HuH-7 (cell line): ENCODE results near the gene TTC7B.

Experiments
- DNase-seq: peaks from one replicate; pipeline ENCODE4 v3.0.0; 2011; ENCODE audit warnings: low spot score

Gene TTC7B

DNA sequence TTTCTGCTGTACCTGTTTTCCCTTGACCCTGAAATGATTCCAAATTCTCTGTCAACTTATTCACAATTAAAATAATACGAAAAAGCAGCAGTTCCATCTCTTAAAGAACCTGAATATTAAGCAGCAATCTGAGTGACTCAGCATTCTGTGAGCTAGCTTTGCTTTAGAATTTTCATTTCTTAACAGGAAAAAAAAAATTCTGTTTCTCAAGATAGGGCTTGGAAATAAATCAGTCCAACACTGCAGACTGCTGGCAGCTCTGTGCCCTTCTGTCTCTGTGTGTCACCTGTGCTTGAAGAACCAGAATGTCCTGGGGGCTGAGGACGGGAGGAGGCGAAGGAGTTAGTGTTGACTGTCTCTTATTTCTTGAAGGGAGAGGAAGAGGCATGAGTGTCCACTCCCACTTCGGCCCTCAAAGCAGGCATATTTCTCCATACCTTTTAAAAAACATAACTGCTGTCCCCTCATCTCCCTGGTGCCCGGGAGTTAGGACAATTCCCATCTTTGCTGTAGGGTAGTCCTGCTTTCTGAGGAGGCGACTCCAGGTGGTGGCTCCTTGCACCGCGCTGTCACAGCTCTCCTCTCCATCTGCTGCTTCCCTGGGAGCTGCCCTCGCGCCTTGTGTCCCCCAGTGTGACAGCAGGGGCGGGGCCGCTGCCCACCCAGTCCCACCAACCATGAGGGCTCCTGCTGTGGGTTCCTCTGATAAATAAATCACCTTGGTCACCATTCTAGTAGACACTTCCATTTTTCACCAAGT lies 216.3 kb downstream of the TTC7B start:
- no peak for DNase-seq

DNA sequence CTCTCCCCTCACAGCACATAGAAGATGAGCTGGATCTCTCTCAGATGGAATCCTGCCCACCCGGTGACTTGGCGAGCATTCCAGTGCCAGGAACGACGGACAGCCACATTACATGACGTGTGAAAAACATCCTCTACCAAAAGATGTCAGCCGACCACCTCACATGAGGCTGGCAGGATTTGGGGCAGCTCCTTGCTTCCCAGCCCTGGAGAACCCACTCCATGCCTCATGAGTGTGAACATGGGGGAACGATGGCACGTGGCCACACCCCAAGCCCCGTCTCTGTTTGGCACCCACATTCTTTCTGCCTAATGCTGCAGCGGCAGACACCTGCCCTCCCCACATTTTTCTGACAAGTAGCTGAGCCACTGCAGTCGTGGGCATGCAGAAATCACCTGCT lies 216.9 kb downstream of the TTC7B start:
- DNase-seq, result no peak

DNA sequence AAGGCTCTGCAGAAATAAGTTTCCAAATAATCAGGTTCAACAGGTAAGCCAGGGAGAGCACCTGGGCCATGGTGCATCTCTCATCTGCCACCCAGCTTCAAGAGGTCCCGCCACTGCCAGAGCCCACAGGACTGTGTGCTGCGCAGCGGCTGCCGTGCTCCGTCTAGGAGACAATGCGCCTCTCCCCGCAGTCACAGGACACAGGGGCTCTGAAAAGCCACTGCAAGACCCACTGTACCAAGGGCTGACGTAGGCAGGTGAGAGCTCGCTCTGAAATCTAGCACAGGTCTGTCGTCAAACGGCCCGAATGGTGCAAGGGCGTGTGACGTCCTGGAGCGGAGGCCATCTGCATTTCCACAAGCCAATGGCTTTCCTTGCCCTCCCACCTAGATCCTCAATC lies 218.3 kb downstream of the TTC7B start:
- DNase-seq, result no peak

DNA sequence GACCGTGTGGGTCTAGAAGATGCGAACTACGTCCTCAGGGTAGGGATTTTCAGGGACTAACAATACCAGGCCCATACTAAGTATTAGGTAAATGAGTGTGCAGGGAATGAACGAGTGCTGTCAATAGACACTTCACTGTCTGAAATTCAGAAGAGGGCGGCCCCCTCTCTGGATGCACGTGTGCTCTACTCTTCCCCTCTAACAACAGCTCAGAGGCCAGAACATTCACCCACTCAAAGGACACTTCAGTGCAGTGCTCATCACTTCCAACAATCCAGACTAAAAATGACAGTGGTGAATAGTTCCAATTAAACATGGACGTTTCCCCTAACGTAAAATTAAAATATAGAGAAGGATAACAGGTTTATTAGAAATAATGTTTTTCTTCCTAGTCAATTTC lies 219.5 kb downstream of the TTC7B start:
- no peak for DNase-seq

DNA sequence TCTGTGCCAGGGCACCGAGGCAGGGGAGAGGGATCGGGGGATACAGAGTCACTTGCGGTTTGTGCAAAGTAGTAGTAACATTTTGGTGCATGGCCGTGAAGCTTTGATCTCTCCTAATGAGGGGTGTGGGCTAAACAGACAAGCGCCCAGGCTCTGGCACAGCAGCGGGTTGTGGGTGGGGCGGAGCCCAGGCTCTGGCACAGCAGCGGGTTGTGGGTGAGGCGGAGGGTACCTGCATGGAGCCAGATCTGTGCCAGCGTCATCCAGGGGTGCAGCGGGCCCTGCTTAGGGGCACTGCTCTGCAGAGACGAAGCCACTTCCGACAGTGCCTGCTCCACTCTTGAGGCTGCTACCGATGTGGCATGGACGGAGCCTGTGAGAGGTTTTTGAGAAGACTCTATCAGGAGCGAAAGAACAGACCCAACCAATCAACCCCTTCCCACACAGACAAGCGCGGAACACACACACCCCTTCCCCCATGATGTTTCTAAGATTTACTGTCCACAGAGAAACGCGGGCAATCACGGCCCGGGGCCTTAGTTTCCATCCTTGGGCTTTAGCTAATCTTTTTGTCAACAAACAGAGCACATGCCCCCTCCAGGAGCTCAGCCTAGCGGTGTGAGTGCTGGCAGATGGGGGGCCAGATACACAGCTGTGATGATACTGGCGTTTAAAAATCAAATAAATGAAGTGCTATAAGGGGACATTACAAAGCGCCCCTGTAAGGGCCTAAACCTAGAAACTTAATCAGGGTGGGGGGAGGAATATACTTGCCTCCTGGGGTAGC lies 222.8 kb downstream of the TTC7B start:
- DNase-seq, result no peak

DNA sequence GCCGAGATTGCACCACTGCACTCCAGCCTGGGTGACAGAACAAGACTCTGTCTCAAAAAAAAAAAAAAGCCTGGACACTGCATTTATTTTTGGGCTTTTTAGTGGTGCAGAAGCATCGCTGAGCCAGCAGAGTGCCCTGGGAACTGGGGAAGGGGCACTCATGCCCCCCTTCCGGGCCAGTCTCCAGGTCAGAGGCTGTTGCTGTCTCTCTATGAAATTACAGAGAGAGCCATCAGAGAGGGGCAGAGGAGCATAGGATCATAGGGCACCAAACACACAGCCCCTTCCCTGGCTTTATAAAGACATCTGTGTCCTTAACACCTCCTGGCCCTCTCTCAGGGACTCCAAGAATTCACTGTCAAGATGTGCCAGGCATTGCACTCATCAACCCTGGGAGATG lies 223.6 kb downstream of the TTC7B start:
- no peak for DNase-seq

DNA sequence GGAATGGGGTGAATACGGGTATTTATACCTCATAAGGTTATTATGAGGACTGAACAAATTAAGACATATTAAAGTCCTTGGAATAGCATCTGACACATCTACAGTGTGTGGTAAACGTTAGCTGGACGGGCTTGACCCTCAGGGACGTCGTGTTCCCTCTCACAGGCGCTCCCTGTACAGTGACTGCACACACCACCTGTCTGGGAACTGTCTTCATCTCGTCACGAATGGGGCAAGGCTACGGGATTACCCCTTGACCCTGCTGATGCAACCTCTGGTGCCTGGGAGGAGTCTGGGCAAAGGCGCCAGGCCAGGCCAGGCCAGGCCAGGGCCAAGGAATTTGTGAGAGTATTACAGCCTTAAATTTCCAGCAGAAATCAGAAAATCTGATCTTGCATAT lies 228.3 kb downstream of the TTC7B start:
- DNase-seq, result no peak

DNA sequence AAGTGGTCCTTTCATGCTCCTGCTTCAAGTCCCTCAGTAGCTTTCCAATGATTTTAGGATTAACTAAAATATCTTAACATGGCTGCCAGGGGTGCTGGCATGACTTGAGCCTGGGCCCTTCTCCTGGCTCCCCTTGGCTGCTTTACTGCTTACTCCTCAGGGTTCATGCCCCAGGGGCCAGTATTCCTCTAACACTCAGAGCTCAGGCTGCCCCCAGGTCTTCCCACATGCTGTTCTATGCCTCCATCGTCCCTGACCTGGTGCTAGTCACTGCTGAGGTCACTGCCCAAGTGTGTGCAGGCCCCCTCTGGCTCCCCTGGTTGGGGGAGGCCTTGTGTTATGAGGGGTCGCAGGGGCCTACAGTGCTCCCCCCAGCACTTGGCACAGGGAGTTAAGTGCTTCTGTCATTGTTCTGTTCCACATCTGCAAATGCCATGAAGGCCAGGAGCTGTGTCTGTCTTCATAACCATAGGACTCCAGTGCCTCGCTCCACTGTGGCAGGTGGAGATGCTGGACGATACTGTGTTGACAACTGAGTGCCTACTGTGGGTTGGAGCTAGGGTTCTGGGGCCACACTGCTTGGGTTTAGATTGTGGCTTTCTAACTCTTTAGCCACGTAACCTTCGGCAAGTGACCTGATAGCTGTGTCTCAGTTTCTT lies 228.8 kb downstream of the TTC7B start:
- no peak for DNase-seq

DNA sequence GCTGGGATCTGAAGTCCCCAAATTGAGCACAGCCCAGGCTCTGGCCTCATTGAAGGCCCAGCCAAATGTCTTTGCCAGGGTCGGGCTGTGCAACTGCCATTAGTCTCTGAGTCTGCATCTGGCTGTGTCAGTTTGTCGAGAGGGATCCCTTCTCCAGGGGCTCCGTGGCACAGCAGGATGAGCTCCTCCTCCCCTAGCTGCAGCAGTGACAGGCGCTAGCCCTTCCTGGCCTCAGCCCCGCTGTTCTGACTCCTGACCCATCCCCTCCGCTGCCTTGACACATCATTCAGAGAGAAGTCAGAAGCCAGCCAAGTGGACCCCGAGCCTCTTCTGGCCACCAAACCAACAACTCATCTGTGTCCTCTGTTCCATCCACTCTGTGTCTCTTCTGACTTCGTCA lies 231.1 kb downstream of the TTC7B start:
- DNase-seq, result no peak

DNA sequence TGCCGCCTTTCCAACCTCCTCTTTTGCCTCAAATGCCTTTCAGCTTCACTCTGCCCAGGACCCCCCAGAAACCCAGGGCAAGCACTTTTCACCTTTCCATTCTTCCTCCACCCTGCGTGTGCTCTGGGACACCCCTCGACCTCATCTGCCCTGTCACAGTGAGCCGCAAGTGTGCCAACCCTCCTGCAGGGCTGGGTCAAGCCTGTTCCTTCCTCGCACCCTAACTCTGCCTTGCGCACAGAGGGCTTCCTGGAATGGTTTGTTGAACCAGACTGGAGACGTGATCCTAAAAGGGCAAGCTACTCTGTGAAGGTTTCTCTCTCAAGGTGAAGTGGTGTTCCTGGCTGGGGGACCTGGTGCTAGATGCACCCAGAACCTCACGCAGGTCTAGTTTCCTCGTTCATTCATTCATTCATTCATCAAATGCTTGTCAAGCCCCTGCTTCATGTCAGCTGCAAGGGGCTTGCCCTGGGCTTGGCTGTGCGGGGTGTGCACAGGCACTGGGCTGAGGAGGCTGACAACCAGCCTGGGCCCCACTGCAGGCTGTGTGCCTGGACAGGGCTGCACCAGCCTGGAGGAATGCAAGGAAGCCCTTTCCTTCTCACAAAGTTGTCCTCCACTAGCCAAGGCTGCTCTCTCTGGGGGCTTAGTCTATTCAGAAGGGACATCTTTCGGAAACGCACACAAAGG lies 232.2 kb downstream of the TTC7B start:
- DNase-seq, result no peak

DNA sequence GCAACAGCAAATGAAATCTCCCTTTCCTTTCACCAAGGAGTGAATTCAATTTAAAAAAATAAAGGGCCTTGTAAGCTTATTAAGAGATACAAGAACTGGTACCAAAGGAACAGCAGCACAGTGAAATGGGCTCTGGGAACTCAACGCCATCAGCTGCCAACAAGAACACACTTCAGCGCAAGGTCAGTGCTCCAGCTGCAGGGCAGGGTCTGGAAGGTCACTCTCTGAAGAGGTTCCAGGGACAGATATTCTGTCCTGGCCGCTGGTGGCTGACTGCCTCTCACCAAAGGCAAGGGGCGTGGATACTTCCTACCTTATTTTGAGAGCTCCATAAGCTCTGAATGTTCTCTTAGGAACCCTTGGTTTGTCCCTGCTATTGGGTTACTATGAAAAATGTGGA lies 232.8 kb downstream of the TTC7B start:
- DNase-seq, result no peak

DNA sequence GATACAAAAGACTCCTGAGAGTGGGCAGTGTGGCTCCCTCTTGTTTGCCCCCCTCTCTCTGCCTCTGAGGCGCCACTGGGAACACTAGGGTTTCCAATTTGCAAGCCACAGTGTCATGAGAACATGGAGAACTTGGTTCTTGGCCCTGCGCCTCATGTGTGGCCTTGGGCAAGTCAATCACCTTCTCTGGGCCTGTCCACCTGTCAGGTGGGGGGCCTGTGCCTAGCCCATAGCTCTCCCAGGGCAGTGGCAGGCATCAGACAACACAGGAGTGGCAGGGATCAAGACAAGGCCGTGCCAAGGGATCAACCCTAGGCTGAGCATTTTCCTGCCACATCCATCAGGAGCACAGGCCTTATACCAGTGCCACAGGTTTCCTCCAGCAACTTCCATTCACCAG lies 234.1 kb downstream of the TTC7B start:
- no peak for DNase-seq

DNA sequence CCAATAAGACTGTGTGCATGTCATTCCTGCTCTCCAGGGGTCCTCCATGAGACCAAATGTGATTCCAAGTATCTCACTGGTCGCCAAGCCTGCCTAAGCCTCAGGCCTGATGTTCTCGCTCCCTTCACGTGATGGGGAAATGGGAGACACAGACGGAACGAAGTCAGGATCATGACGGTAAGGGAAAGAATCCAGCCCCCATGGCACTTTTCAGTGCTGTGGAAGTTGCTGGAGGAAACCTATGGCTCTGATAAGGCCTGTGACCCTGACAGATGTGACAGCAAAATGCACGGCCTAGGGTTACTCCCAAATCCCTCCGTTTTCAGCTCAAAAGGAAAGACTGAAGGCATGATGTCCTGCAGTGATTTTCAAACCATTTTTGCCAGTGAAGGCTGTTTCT lies 234.5 kb downstream of the TTC7B start:
- DNase-seq, result no peak

DNA sequence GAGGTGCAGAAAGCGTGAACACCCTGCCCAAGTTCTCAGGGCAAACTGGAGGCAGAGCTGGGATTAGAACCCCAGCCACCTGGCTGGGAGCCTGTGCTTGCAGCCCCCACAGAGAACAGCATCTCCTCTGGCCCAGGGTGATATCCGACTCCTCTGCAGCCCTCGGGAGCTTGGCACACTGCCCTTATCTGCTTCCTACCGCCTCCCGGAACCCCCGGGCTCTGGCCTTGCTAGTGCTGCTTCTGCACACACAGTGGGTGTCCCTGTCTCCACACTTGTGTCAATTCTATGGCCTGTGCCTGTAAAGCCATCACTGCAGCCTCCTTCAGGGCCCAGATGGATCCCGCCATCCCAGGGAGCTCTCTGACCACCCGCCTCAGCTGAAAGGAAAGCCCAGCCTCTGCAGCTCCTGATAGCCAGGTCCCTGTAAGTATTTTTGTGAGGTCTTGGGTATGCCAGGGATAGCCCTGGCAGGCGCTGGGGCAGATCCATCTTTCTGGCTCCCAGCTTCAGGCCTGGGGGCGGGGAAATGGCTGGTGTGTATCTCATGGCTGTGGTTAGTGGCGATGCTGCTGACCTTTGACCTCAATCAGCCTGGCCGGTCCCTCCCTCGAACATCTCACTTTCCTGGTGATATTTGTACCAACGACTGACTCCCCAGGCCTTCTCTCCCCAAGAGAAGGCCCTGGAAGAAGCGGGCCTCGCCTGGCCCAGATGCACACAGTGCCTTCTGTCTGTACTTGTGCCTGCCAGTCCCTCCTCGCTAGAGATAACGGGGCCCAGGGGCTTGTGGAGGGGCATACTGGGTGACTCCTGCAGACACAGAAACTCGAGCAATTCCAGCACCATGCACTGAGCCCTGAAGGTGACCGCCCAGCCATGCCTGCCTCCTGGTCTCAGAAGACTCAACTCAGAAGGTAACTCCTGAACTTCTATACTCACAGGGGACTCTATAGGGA lies 235.6 kb downstream of the TTC7B start:
- DNase-seq, result no peak

DNA sequence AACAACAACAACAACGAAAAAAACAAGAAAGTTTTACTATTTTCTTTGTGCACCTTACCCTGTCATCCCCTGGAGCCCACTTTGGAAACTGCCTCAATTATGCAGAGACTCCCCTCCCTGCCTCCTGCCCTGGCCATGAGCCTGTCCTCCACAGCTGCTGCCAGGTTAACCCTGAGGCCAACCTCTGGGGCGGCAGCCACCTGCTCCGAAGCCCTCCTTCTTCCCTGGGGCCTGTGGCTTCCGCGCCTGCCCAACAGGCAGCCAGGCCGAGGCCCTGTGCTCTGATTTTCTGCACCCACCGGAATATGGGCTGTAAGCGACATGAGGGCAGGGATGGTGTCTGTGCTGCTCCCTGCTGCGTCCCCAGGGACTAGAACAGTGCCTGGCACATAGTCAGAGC lies 236.4 kb downstream of the TTC7B start:
- DNase-seq, result no peak

DNA sequence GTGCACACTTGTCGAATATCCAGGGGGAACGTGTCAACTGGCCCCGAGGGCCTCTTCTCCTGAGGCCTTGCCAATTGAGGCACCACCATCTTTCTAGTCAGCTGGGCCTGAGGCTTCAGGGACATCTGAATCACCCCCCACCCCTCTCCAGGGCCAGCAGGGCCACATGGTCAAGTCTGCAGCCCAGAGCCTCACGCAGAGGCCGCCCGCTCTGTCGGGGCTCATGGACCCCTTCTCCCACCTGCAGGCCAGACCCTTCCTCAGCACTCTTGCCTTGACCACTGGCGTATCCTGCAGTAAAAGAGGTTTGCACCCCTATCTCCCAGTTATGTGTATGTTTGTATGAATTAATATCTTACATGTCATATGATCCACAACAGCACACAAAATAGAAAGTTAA lies 237.1 kb downstream of the TTC7B start:
- no peak for DNase-seq

DNA sequence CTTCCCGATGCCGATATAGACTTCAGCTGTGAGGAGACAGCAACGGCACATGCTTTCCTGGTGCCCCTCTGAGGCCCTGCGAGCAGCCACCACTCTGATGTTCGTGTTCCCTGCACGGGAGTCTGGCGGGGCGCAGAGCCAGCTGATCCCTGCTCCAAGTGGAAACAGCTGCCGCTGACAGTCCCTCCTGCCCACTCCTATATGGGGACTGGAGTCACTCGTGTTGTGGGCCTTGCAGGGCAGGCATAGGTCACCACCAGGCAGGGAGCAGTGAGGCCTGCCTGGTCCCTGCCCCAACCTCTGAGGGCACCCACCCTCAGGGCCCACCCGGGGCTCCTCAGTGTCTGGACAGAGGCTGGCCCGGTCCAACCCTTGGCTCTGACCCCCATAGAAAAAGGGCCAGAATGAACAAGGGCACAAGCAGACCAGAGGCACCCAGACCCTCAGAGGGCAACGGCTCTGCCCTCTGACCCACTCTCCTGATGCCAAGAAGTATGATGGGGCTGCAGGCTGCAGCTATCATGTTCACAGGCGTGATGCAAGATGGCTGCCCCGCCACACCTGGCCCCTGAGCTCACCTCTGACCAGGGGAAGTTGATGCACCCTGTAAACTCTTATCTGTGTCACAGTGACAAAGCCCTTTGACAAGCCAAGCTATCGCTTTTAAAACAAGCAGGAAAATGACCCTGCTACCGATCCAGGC lies 237.8 kb downstream of the TTC7B start:
- DNase-seq, result no peak

DNA sequence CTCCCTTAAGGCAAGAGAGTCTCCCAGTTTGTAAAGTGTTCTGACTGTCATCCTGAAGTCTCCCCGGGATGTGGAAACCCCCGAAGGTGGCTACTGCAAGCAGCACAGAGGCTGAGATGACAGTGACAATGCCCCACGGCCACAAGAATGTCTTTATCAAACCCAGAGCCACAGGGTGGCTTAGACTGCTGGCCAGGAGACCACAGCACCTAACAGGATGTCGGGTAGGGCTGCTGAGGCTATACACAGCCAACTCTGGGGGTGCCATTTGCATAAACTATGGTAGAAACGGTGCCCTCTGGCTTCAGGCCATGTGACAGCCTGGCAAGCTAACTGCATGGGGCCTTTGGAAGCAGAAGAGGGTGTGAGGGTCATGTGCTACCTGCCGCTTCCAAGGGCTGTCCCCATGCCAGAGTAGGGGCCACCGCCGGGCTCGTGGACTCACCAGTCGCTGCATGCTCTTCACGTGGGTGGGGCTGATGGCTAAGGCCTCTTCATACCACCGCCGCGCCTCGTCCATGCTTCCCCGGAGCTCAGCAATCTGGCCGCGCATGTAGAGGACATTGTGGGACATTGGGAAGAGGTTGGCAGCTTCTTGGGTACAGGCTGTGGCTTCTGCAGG lies 238.5 kb downstream of the TTC7B start:
- DNase-seq, result no peak

DNA sequence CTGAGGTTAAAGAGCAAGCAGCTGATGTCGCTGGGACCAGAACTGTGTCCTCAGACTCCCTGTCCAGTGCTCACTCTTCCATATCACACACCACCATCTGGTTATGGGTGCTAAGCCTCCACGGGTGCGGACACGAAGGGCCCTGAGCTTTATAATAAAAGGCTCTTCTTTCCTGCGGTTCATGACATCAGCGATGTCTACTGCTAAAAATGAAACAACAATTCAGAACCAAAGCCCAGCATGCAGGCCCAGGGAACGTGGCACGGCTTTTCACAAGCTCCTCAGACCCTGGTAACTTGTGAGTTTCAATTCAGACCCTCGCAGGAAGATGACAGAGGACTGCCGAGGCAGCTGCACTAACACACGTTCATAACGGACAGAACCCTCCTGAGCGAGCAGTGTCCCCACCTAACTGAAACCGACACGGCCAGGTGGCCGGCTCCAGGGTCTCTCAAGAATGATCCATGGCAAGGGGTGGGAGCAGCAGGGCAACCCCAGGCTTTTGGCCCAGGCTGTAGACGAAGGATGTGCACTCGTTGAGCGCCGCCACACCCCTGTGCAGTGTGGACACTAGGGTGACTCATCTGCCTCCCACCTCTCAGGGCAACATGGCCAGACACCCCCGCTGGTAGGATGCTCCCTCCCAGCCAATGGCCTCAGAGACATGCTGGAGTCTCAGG lies 239.1 kb downstream of the TTC7B start:
- no peak for DNase-seq

DNA sequence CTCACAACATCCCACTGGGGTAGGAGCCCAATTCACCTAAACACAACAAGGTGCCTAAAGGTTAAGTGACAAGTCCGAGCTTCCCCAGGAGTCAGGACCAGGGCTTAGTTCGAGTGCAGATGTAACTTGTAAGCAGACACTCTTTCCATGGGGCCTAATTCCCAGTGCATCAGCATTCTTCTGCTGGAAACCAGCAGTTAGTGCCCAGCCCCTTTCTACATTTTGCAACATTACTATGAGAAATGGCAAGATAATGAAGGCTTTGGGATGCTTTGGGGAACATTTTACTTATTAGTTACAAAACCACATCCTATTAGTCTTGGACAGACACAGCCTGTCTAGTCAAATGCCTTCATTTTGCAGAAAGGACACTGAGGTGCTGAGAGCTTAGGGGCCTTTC lies 239.6 kb downstream of the TTC7B start:
- DNase-seq, result no peak
